ENCODE data around the gene FBXL3. TPM values are rescaled to one million over a fixed set of nuclear protein-coding genes. Genes with fewer than 3 reads are reported as not detected.

FBXL3 gene
- total RNA-seq, 2 donors from 2014 or later, result 27.9 to 52.9 TPM

DNA sequence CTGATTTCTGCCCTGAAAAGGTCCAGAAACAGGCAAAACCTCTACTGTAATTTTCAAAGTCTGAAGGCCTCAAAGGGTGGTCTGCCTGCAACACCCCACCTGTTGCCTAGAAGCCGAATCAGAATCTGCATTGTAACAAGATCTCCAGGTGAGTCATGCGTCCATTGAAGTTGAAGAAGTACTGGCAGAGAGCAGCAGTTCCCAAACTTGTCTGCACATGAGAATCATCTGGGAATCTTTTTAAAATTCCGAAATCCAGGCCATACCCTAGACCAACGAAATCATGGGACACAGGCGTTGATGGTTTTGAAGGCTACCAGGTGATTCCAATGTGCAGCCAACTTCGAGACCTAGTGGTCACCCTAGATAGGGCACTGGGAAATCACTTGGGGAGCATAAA lies 51.1 kb downstream of the FBXL3 start:
- H3K9me3 ChIP-seq, result no peaks in the 10 kb centered on the region
- H3K36me3 ChIP-seq, result no peaks in the 10 kb centered on the region
- H3K4me3 ChIP-seq, result no peak overlapping the region
- H3K27ac ChIP-seq, result no peak overlapping the region
- no peak overlapping the region for H3K9ac ChIP-seq (ENCODE audit: low read depth in 2 of 2, low read length in 2 of 2)
- intact Hi-C loops (cut with DNase I), result no loop called here
- peaks cover 5% of the 10 kb centered on the region for H3K4me1 ChIP-seq
- TF ChIP-seq, protein P1, sequence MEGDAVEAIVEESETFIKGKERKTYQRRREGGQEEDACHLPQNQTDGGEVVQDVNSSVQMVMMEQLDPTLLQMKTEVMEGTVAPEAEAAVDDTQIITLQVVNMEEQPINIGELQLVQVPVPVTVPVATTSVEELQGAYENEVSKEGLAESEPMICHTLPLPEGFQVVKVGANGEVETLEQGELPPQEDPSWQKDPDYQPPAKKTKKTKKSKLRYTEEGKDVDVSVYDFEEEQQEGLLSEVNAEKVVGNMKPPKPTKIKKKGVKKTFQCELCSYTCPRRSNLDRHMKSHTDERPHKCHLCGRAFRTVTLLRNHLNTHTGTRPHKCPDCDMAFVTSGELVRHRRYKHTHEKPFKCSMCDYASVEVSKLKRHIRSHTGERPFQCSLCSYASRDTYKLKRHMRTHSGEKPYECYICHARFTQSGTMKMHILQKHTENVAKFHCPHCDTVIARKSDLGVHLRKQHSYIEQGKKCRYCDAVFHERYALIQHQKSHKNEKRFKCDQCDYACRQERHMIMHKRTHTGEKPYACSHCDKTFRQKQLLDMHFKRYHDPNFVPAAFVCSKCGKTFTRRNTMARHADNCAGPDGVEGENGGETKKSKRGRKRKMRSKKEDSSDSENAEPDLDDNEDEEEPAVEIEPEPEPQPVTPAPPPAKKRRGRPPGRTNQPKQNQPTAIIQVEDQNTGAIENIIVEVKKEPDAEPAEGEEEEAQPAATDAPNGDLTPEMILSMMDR (IDR thresholded peaks at IDR 0.05), result no peak
- H3K27me3 ChIP-seq, result no peaks in the 10 kb centered on the region
- DNase-seq, result no peak

DNA sequence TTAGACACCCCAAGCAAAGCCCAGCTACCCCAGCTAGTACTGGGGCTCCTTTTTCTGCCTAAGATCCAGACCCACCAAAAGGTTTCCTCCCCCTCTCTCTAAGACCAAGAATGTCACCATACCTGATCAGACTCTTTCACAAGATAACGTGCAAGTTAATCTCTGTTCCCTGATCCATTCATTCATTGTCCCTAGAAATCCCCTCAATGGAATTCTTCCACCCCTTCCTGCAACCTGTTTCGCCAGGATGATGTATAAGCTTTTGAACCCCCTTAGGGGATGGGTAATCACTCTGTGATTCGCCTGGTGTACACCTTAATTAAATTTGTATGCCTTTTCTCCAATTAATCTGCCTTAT lies 52.4 kb downstream of the FBXL3 start:
- no peak overlapping the region for H3K27ac ChIP-seq
- no peak overlapping the region for H3K4me3 ChIP-seq
- intact Hi-C loops (cut with DNase I), result no loop called here
- TF ChIP-seq, protein P1 (IDR thresholded peaks at IDR 0.05), result no peak
- DNase-seq, result no peak
- no peaks in the 10 kb centered on the region for H3K27me3 ChIP-seq
- no peak overlapping the region for H3K9ac ChIP-seq (ENCODE audit: low read depth in 2 of 2, low read length in 2 of 2)
- H3K36me3 ChIP-seq, result no peaks in the 10 kb centered on the region
- H3K4me1 ChIP-seq, result no peaks in the 10 kb centered on the region
- H3K9me3 ChIP-seq, result no peaks in the 10 kb centered on the region

DNA sequence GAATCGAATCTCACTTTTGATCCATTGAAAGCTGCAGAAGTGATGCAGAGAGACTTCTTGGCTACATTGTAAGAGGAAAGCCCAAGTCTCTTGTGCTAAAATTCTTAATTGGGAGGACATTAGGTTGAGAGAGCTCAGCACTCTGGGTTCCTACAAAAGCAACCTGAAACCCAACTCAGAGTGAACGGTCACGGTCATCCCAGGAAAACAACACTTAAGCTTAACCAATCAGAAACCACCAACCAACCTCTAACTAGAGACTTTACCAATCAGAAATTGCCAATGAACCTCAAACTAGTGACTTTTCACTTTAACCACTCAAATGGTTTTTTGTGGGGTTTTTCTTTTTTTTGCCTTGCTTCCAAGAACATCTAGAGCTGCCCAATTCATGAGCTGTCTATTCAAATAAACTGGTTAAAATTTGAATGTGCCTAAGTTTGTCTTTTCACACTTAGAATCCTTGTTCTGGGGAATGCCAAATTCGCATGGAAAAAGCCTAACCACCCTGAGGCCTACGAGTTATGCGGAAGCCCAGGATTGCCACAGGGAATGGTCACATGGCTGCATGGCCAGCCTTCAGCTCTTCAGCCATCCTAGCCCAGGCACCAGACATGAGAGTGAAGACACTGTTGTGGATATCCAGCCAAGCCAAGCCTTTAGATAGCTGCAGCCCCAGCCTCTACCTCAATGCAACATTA lies 52.9 kb downstream of the FBXL3 start:
- no peak overlapping the region for H3K27ac ChIP-seq
- H3K36me3 ChIP-seq, result no peaks in the 10 kb centered on the region
- H3K27me3 ChIP-seq, result no peaks in the 10 kb centered on the region
- H3K9ac ChIP-seq (ENCODE audit: low read depth in 2 of 2, low read length in 2 of 2), result no peak overlapping the region
- no peaks in the 10 kb centered on the region for H3K9me3 ChIP-seq
- TF ChIP-seq, protein P1 (IDR thresholded peaks at IDR 0.05), result no peak
- H3K4me3 ChIP-seq, result no peak overlapping the region
- no peaks in the 10 kb centered on the region for H3K4me1 ChIP-seq
- DNase-seq, result no peak
- intact Hi-C loops (cut with DNase I), result no loop called here

DNA sequence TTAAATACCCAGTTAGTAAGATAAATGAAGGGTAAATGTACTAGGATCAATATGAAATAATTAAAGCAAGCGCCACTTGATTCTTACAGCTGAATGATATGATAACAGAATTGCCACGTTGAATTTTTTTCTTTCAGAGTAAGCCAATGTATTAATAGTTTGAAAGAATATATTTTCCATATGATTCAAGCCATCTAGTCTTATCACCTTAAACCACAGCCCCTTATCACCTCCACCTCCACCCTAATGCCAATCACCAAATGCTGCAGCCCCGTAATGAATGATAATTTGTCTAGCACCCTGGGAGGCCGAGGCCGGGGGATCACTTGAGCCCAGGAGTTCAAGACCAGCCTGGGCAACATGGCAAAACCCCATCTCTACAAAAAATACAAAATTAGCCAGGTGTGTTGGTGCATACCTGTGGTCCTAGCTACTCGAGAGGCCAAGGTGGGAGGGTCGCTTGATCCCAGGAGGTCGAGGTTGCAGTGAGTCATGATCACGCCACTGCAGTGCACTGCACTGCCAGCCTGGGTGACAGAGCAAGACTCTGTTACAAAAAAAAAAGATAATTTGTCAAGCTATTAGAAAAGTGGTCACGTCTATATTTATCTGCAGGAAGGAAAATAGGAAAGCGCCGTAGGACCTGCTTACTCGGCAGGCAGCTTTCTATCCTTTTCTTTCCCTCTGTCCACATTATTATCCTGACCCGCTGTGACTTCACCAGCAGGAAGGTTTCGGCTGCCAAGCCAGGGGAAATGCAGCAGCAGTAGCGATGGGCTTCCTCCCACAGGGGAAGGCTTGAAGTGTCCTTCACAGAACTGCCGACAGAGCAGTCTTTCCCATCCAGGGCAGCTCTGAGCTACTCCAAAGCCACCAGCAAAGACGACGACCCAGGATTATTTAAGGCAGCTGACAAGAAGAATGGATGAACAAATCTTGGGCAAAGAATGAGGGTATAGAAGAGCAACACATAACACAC lies 54.8 kb downstream of the FBXL3 start:
- H3K36me3 ChIP-seq, result no peaks in the 10 kb centered on the region
- intact Hi-C loops (cut with DNase I), result no loop called here
- no peak for DNase-seq
- TF ChIP-seq, protein P1 (IDR thresholded peaks at IDR 0.05), result no peak
- no peaks in the 10 kb centered on the region for H3K9me3 ChIP-seq
- no peak overlapping the region for H3K4me3 ChIP-seq
- H3K9ac ChIP-seq (ENCODE audit: low read depth in 2 of 2, low read length in 2 of 2), result no peak overlapping the region
- H3K27ac ChIP-seq, result no peak overlapping the region
- no peaks in the 10 kb centered on the region for H3K27me3 ChIP-seq
- no peaks in the 10 kb centered on the region for H3K4me1 ChIP-seq

DNA sequence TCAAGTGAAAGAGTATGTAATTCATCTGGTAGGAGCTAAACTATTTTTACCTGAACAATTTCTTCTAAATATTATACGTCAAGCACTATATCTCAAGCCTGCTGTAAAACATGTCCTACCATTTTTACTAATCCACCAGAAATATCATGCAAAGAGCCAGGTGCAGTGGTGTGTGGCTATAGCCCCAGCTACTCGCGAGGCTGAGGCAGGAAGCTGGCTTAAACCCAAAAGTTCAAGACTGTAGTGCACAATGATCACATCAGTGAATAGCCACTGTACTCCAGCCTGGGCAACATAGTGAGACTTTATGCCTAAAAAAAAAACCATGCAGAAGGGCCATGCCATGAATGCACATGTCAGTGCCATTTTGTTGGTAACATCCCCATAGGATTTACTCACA lies 55.7 kb downstream of the FBXL3 start:
- intact Hi-C loops (cut with DNase I), result no loop called here
- no peak overlapping the region for H3K9ac ChIP-seq (ENCODE audit: low read depth in 2 of 2, low read length in 2 of 2)
- no peaks in the 10 kb centered on the region for H3K4me1 ChIP-seq
- TF ChIP-seq, protein P1 (IDR thresholded peaks at IDR 0.05), result no peak
- no peak overlapping the region for H3K4me3 ChIP-seq
- H3K36me3 ChIP-seq, result no peaks in the 10 kb centered on the region
- DNase-seq, result no peak
- H3K9me3 ChIP-seq, result no peaks in the 10 kb centered on the region
- no peaks in the 10 kb centered on the region for H3K27me3 ChIP-seq
- H3K27ac ChIP-seq, result no peak overlapping the region

Data from colonic mucosa (tissue), 4 donors.